ENCODE results near the gene FAM13C.

Gene FAM13C

GRCh38 chr10:59342723-59343122, 19.6 kb downstream of the FAM13C start:
- DNase-seq (ENCODE audit: insufficient read length, low spot score) (no peak), FAIRE-seq (no peak)
- TF ChIP-seq PAX5 (IDR thresholded peaks at IDR 0.05; ENCODE audit: insufficient read depth, low read length, severe bottlenecking) (no peak), SPI1 (IDR thresholded peaks at IDR 0.05; ENCODE audit: low read depth, low read length) (no peak), POLR2A (IDR thresholded peaks at IDR 0.05; ENCODE audit: low read depth, low read length) (no peak), POU2F2 (IDR thresholded peaks at IDR 0.05; ENCODE audit: low read depth, low read length) (no peak), POLR2AphosphoS5 (IDR thresholded peaks at IDR 0.05; ENCODE audit: low read depth, low read length) (no peak)

DNA sequence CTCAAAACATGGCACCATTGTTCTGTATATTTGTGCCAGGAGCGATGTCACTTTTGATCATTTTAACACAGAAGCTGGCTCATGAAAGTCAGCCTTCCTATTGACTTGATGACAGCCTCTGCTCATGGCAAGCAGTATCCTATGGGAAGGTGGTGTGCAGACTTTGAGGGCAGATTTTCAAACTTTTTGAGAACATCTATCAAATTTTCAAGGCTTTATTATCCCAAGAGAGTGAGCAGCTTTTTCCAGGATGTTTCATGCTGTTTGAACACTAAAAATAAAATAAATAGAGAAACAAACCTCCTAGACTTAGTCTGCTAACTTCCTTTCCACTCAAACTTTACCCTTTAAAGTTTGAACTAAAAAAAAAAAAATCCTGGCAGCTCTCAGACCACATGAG, 20.3 kb downstream of the FAM13C start:
- no peak for TF ChIP-seq POLR2A (IDR thresholded peaks at IDR 0.05; ENCODE audit: low read depth, low read length)
- TF ChIP-seq POLR2AphosphoS5 (IDR thresholded peaks at IDR 0.05; ENCODE audit: low read depth, low read length) = no peak
- TF ChIP-seq TAF1 (IDR thresholded peaks at IDR 0.05; ENCODE audit: low read depth, low read length) = no peak
- TF ChIP-seq SPI1 (IDR thresholded peaks at IDR 0.05; ENCODE audit: low read depth, low read length) = no peak
- no peak for TF ChIP-seq PAX5 (IDR thresholded peaks at IDR 0.05; ENCODE audit: insufficient read depth, low read length, severe bottlenecking)
- TF ChIP-seq POU2F2 (IDR thresholded peaks at IDR 0.05; ENCODE audit: low read depth, low read length) = no peak
- no peak for FAIRE-seq
- no peak for DNase-seq (ENCODE audit: insufficient read length, low spot score)

DNA sequence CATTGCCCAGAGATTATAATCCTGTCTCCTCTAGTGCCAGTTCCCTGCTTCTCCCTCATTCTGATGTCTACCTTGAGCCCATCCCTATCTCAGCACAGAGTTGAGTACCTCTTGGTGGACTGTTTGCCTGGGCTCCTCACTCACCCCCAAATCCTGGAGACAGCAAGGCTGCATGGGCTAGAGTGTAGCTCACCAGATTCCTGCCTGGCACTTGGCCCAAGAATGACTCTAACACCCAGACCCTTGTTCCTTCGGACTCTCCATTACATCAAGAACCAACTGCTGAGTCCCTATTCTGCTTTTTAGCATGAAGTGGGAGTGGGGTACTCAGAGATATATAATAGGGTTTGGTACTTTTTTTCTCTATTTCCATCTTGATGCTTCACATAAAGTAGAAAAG, 22.1 kb downstream of the FAM13C start:
- DNase-seq (ENCODE audit: insufficient read length, low spot score) (no peak), FAIRE-seq (no peak)
- TF ChIP-seq SPI1 (IDR thresholded peaks at IDR 0.05; ENCODE audit: low read depth, low read length) (no peak), POLR2A (IDR thresholded peaks at IDR 0.05; ENCODE audit: low read depth, low read length) (no peak), TAF1 (IDR thresholded peaks at IDR 0.05; ENCODE audit: low read depth, low read length) (no peak), POU2F2 (IDR thresholded peaks at IDR 0.05; ENCODE audit: low read depth, low read length) (no peak), POLR2AphosphoS5 (IDR thresholded peaks at IDR 0.05; ENCODE audit: low read depth, low read length) (no peak), PAX5 (IDR thresholded peaks at IDR 0.05; ENCODE audit: insufficient read depth, low read length, severe bottlenecking) (no peak)

- FAIRE-seq (no peak), DNase-seq (ENCODE audit: insufficient read length, low spot score) (no peak)
- TF ChIP-seq SPI1 (IDR thresholded peaks at IDR 0.05; ENCODE audit: low read depth, low read length) (no peak), TAF1 (IDR thresholded peaks at IDR 0.05; ENCODE audit: low read depth, low read length) (no peak), PAX5 (IDR thresholded peaks at IDR 0.05; ENCODE audit: insufficient read depth, low read length, severe bottlenecking) (no peak), POLR2A (IDR thresholded peaks at IDR 0.05; ENCODE audit: low read depth, low read length) (no peak), POLR2AphosphoS5 (IDR thresholded peaks at IDR 0.05; ENCODE audit: low read depth, low read length) (no peak), POU2F2 (IDR thresholded peaks at IDR 0.05; ENCODE audit: low read depth, low read length) (no peak)
Measured at GRCh38 chr10:59339351-59339750, 23.0 kb downstream of the FAM13C start.

GRCh38 chr10:59337201-59337652, 25.1 kb downstream of the FAM13C start:
- DNase-seq (ENCODE audit: insufficient read length, low spot score) (no peak), FAIRE-seq (no peak)
- TF ChIP-seq PAX5 (IDR thresholded peaks at IDR 0.05; ENCODE audit: insufficient read depth, low read length, severe bottlenecking) = no peak
- TF ChIP-seq POLR2AphosphoS5 (IDR thresholded peaks at IDR 0.05; ENCODE audit: low read depth, low read length) = no peak
- no peak for TF ChIP-seq SPI1 (IDR thresholded peaks at IDR 0.05; ENCODE audit: low read depth, low read length)
- TF ChIP-seq POU2F2 (IDR thresholded peaks at IDR 0.05; ENCODE audit: low read depth, low read length) = no peak
- no peak for TF ChIP-seq TAF1 (IDR thresholded peaks at IDR 0.05; ENCODE audit: low read depth, low read length)
- no peak for TF ChIP-seq POLR2A (IDR thresholded peaks at IDR 0.05; ENCODE audit: low read depth, low read length)

DNA sequence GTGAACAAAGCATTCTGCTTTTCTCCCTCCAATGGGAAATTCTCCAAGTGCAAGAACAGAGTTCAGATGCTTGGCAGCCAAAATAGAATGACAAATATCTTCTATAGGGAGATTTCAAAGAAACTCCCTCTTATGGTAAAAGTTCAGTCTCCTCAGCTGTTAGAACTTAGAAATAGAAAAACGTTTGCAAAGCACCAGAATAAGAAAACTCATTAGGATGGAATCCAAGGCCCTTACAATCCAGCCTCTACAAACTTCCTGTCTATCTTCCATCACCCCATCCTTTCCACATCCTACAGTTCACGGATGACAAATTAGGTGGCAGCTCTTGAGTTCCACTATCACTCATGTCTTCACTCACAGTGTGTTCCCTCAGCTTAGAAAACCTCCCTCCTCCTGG, 25.7 kb downstream of the FAM13C start:
- TF ChIP-seq SPI1 (IDR thresholded peaks at IDR 0.05; ENCODE audit: low read depth, low read length) (no peak), POLR2AphosphoS5 (IDR thresholded peaks at IDR 0.05; ENCODE audit: low read depth, low read length) (no peak), PAX5 (IDR thresholded peaks at IDR 0.05; ENCODE audit: insufficient read depth, low read length, severe bottlenecking) (no peak), TAF1 (IDR thresholded peaks at IDR 0.05; ENCODE audit: low read depth, low read length) (no peak), POU2F2 (IDR thresholded peaks at IDR 0.05; ENCODE audit: low read depth, low read length) (no peak), POLR2A (IDR thresholded peaks at IDR 0.05; ENCODE audit: low read depth, low read length) (no peak)
- DNase-seq (ENCODE audit: insufficient read length, low spot score) (no peak), FAIRE-seq (no peak)

DNA sequence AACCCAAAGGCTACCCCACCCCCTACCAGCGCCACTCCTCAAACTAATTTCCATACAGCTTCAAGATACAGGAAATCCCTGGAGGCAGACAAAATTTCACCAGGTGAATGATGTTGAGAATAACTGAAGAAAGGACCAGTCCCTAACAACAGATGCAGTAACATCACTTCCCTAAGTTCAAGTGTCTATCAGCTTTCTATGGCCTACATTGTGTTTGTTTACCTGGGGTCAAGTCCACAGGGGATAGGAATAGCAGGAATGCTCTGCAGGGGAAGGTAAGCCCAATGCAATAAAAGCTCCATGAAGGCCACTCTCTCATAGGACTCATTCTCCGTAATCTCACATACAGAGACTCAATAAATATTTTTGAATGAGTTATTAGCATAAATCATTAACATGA, 26.9 kb downstream of the FAM13C start:
- no peak for FAIRE-seq
- TF ChIP-seq SPI1 (IDR thresholded peaks at IDR 0.05; ENCODE audit: low read depth, low read length) (no peak), POU2F2 (IDR thresholded peaks at IDR 0.05; ENCODE audit: low read depth, low read length) (no peak), TAF1 (IDR thresholded peaks at IDR 0.05; ENCODE audit: low read depth, low read length) (no peak), POLR2AphosphoS5 (IDR thresholded peaks at IDR 0.05; ENCODE audit: low read depth, low read length) (no peak), PAX5 (IDR thresholded peaks at IDR 0.05; ENCODE audit: insufficient read depth, low read length, severe bottlenecking) (no peak), POLR2A (IDR thresholded peaks at IDR 0.05; ENCODE audit: low read depth, low read length) (no peak)
- no peak for DNase-seq (ENCODE audit: insufficient read length, low spot score)

DNA sequence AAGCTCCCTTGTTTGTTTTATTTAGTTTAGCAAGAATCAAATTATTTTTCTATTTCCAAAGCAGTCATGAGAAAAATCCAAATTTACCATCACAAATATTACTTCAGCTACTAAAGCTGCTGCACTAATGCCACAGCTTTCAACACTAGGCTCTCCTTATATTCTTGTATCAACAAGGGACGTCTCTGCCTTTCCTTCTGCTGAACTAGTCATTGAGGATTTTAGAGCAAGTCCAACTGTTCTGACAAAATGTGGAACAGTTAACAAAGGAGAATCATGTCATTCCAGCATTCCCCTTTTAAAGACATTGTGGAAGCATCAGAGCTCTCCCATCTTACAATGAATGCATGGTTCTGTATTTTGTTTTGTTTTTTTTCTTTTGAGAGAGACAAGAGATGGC, 28.6 kb downstream of the FAM13C start:
- TF ChIP-seq SPI1 (IDR thresholded peaks at IDR 0.05; ENCODE audit: low read depth, low read length) = no peak
- TF ChIP-seq PAX5 (IDR thresholded peaks at IDR 0.05; ENCODE audit: insufficient read depth, low read length, severe bottlenecking) = no peak
- DNase-seq (ENCODE audit: insufficient read length, low spot score) (no peak), FAIRE-seq (no peak)

DNA sequence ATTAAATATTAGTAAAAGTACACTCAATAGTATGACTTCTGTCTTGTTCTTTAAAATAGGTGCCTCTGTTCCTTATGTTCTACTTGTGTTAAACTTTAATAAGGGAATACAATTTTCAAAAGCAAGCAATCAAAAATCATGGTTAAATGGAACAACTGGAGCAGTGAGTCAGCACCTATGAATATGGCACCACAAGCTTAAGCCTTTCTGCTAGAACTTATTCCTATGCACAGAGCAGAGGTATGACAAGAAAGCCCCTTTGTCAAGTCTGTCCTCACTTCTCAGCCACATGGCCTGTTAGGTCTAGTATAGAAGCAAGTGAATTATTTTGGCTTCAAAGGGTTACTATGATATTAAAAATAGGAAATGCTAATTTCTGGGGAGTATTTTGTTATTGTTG, 29.8 kb downstream of the FAM13C start:
- FAIRE-seq (no peak), DNase-seq (ENCODE audit: insufficient read length, low spot score) (no peak)
- TF ChIP-seq SPI1 (IDR thresholded peaks at IDR 0.05; ENCODE audit: low read depth, low read length) (no peak), PAX5 (IDR thresholded peaks at IDR 0.05; ENCODE audit: insufficient read depth, low read length, severe bottlenecking) (no peak), POLR2AphosphoS5 (IDR thresholded peaks at IDR 0.05; ENCODE audit: low read depth, low read length) (no peak), POLR2A (IDR thresholded peaks at IDR 0.05; ENCODE audit: low read depth, low read length) (no peak), POU2F2 (IDR thresholded peaks at IDR 0.05; ENCODE audit: low read depth, low read length) (no peak), TAF1 (IDR thresholded peaks at IDR 0.05; ENCODE audit: low read depth, low read length) (no peak)

- TF ChIP-seq TAF1 (IDR thresholded peaks at IDR 0.05; ENCODE audit: low read depth, low read length) (no peak), POLR2AphosphoS5 (IDR thresholded peaks at IDR 0.05; ENCODE audit: low read depth, low read length) (no peak), POU2F2 (IDR thresholded peaks at IDR 0.05; ENCODE audit: low read depth, low read length) (no peak), POLR2A (IDR thresholded peaks at IDR 0.05; ENCODE audit: low read depth, low read length) (no peak), PAX5 (IDR thresholded peaks at IDR 0.05; ENCODE audit: insufficient read depth, low read length, severe bottlenecking) (no peak), SPI1 (IDR thresholded peaks at IDR 0.05; ENCODE audit: low read depth, low read length) (no peak)
- no peak for FAIRE-seq
- DNase-seq (ENCODE audit: insufficient read length, low spot score) = no peak
Measured at GRCh38 chr10:59331661-59332060, 30.7 kb downstream of the FAM13C start.

Data from GM12891 (cell line).